ENCODE results near the gene TKFC.

DNA sequence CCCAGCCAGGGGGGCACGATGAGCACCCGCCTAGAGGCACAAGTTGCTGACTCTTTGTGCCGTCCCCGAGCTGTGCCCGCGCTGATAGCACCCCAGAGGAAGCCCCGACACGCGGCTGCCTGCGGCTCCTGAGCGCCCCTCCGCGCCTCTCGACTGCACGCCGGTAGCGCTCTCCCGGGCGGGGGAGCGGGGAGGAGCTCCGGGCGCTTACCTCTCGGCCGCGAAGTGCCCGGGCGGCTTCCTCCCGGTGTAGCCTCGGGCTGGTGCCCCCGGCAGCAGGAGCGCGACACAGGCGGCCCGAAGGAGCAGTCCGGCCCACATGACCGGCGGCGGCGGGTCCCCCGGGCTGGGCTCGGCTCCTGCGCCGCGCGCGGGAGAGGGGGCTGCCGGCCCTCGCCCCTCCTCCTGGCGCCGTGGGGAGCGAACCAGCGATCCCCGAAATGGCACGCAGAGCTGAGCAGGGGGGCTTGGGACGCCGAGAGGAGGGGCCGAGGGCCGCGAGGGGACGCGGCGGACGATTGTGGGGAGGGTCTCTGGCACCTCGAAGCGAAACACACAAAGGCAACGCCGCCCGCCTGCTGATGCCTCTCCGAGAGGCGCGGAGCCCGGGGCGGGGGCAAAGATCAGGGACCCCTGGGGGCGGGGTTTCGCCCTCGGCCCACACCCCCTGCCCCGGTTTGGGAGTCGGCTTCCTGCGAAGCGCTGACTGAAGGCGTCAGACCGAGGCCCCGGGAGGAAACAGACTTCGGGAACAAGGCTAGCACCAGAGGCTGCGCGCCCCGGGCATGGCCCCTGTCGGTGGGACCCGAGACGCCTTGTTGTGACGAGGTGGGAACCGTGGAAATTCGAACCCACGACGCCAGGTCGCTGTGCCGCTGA, 38.1 kb upstream of the TKFC start, which contains the start of gene VWCE:
- TF ChIP-seq, protein P1, sequence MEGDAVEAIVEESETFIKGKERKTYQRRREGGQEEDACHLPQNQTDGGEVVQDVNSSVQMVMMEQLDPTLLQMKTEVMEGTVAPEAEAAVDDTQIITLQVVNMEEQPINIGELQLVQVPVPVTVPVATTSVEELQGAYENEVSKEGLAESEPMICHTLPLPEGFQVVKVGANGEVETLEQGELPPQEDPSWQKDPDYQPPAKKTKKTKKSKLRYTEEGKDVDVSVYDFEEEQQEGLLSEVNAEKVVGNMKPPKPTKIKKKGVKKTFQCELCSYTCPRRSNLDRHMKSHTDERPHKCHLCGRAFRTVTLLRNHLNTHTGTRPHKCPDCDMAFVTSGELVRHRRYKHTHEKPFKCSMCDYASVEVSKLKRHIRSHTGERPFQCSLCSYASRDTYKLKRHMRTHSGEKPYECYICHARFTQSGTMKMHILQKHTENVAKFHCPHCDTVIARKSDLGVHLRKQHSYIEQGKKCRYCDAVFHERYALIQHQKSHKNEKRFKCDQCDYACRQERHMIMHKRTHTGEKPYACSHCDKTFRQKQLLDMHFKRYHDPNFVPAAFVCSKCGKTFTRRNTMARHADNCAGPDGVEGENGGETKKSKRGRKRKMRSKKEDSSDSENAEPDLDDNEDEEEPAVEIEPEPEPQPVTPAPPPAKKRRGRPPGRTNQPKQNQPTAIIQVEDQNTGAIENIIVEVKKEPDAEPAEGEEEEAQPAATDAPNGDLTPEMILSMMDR (IDR thresholded peaks at IDR 0.05), result peak; percentile 71; the same call in 1 of the 2 replicates
- TF ChIP-seq, protein P2, sequence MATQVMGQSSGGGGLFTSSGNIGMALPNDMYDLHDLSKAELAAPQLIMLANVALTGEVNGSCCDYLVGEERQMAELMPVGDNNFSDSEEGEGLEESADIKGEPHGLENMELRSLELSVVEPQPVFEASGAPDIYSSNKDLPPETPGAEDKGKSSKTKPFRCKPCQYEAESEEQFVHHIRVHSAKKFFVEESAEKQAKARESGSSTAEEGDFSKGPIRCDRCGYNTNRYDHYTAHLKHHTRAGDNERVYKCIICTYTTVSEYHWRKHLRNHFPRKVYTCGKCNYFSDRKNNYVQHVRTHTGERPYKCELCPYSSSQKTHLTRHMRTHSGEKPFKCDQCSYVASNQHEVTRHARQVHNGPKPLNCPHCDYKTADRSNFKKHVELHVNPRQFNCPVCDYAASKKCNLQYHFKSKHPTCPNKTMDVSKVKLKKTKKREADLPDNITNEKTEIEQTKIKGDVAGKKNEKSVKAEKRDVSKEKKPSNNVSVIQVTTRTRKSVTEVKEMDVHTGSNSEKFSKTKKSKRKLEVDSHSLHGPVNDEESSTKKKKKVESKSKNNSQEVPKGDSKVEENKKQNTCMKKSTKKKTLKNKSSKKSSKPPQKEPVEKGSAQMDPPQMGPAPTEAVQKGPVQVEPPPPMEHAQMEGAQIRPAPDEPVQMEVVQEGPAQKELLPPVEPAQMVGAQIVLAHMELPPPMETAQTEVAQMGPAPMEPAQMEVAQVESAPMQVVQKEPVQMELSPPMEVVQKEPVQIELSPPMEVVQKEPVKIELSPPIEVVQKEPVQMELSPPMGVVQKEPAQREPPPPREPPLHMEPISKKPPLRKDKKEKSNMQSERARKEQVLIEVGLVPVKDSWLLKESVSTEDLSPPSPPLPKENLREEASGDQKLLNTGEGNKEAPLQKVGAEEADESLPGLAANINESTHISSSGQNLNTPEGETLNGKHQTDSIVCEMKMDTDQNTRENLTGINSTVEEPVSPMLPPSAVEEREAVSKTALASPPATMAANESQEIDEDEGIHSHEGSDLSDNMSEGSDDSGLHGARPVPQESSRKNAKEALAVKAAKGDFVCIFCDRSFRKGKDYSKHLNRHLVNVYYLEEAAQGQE (IDR thresholded peaks at IDR 0.05; ENCODE audit: insufficient read depth in 1 of 2, low read depth in 2 of 2, low read length in 1 of 2), result no peak
